Measurements from ENCODE around the gene PCGF1.

Gene PCGF1

GRCh38 chr2:74507145-74507925 lies at the start of gene PCGF1:
Gene PCGF1, minus strand, starts transcription at chr2:74507695. Its CDS starts 27 bp downstream, at chr2:74507668.
- peak; percentile 94 to 99 (median 96) for DNase-seq (ENCODE audit: low read depth in 3 of 3, low spot score in 1 of 3)

- DNase-seq (ENCODE audit: low read depth in 3 of 3, low spot score in 1 of 3): no peak
These were observed 49.4 kb upstream of the PCGF1 start for GRCh38 chr2:74556831-74557370.

- DNase-seq (ENCODE audit: low read depth in 3 of 3, low spot score in 1 of 3): no peak
These were observed 48.7 kb upstream of the PCGF1 start for GRCh38 chr2:74556159-74556558.

- DNase-seq (ENCODE audit: low read depth in 3 of 3, low spot score in 1 of 3): no peak
These were observed 48.2 kb upstream of the PCGF1 start for GRCh38 chr2:74555610-74556103.

- DNase-seq (ENCODE audit: low read depth in 3 of 3, low spot score in 1 of 3): peak in 1 of 3 donors; percentile 25
These were observed 47.5 kb upstream of the PCGF1 start for GRCh38 chr2:74554820-74555531.

- peak; percentile 57 to 81 (median 60) for DNase-seq (ENCODE audit: low read depth in 3 of 3, low spot score in 1 of 3)
These were observed 46.7 kb upstream of the PCGF1 start, which contains the start of the genes DOK1 and LOXL3 for GRCh38 chr2:74553892-74554819. Gene DOK1, plus strand, starts transcription at chr2:74554720. Its CDS starts 35 bp downstream, at chr2:74554755. Gene LOXL3, minus strand, starts transcription at chr2:74553942. Its CDS starts 1,308 bp downstream, at chr2:74552634.

- no peak for DNase-seq (ENCODE audit: low read depth in 3 of 3, low spot score in 1 of 3)
These were observed 45.7 kb upstream of the PCGF1 start for GRCh38 chr2:74552914-74553811.

GRCh38 chr2:74551942-74552913 lies 44.7 kb upstream of the PCGF1 start:
- no peak for DNase-seq (ENCODE audit: low read depth in 3 of 3, low spot score in 1 of 3)

- no peak for DNase-seq (ENCODE audit: low read depth in 3 of 3, low spot score in 1 of 3)
These were observed 44.0 kb upstream of the PCGF1 start for GRCh38 chr2:74551530-74551929.

- DNase-seq (ENCODE audit: low read depth in 3 of 3, low spot score in 1 of 3): no peak
These were observed 42.7 kb upstream of the PCGF1 start for GRCh38 chr2:74550231-74550630.

GRCh38 chr2:74548900-74549826 lies 41.7 kb upstream of the PCGF1 start:
- DNase-seq (ENCODE audit: low read depth in 3 of 3, low spot score in 1 of 3): no peak

- DNase-seq (ENCODE audit: low read depth in 3 of 3, low spot score in 1 of 3): no peak
These were observed 40.9 kb upstream of the PCGF1 start for GRCh38 chr2:74548285-74548899.

GRCh38 chr2:74546004-74546403 lies 38.5 kb upstream of the PCGF1 start:
- DNase-seq (ENCODE audit: low read depth in 3 of 3, low spot score in 1 of 3): no peak

- no peak for DNase-seq (ENCODE audit: low read depth in 3 of 3, low spot score in 1 of 3)
These were observed 37.1 kb upstream of the PCGF1 start for GRCh38 chr2:74544634-74545033.

GRCh38 chr2:74542978-74543377 lies 35.5 kb upstream of the PCGF1 start:
- no peak for DNase-seq (ENCODE audit: low read depth in 3 of 3, low spot score in 1 of 3)

- DNase-seq (ENCODE audit: low read depth in 3 of 3, low spot score in 1 of 3): no peak
These were observed 32.8 kb upstream of the PCGF1 start for GRCh38 chr2:74540291-74540690.

GRCh38 chr2:74538881-74539339 lies 31.4 kb upstream of the PCGF1 start:
- no peak for DNase-seq (ENCODE audit: low read depth in 3 of 3, low spot score in 1 of 3)
